Thyroid gland (tissue), 4 donors: ENCODE data around the gene MERTK.

Experiments used
- POLR2A ChIP-seq, 2 donors: fragments of 450-650 bp; IDR thresholded peaks; one replicate each; pipeline ENCODE4 v1.6.1; 2017; ENCODE audit warnings: antibody characterized with exemption in 2 of 2, mild to moderate bottlenecking in 2 of 2, moderate library complexity in 1 of 2
- TF ChIP-seq, protein P1 (sequence below), 6 experiments: fragments of 200-600 bp in 3 of 6; fragments of 450-650 bp in 3 of 6; sonication (generic) in 3 of 6; IDR thresholded peaks; one replicate each; pipeline ENCODE4 v1.5.1; 2016 to 2019; ENCODE audit warnings: antibody characterized with exemption in 6 of 6, mild to moderate bottlenecking in 2 of 6, inconsistent platforms in 1 of 6, moderate library complexity in 1 of 6

DNA sequence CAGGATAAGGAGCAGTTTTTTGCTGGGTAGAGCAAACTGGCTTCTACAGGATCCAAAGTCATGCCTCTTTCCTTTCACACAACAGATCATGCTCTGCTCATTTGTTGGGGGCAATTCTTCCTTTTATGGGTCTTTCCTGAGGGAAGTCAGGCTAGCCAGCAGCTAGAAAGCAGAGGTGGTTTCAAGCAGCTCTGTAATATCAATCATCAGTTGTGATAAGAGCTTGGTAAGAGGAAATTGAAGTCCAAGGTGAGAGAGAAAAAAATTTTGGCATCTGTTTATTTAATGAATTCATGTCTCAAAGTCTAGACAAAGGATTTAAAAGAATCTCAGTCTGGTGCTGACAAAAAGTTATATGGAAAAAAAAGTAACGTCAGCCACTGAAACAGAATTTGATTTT is 162.9 kb downstream of the MERTK start:
- TF ChIP-seq, protein P1, sequence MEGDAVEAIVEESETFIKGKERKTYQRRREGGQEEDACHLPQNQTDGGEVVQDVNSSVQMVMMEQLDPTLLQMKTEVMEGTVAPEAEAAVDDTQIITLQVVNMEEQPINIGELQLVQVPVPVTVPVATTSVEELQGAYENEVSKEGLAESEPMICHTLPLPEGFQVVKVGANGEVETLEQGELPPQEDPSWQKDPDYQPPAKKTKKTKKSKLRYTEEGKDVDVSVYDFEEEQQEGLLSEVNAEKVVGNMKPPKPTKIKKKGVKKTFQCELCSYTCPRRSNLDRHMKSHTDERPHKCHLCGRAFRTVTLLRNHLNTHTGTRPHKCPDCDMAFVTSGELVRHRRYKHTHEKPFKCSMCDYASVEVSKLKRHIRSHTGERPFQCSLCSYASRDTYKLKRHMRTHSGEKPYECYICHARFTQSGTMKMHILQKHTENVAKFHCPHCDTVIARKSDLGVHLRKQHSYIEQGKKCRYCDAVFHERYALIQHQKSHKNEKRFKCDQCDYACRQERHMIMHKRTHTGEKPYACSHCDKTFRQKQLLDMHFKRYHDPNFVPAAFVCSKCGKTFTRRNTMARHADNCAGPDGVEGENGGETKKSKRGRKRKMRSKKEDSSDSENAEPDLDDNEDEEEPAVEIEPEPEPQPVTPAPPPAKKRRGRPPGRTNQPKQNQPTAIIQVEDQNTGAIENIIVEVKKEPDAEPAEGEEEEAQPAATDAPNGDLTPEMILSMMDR (IDR thresholded peaks at IDR 0.05) = no peak
- no peak for TF ChIP-seq POLR2A (IDR thresholded peaks at IDR 0.05)
